CD4-positive, alpha-beta T cell (primary cell): ENCODE measurements around the gene FRRS1L. TPM values are rescaled to one million over a fixed set of nuclear protein-coding genes. Genes with fewer than 3 reads are reported as not detected.

Source experiments
- ATAC-seq: fragments of 200-7000 bp; cut with Tn5 transposase; one replicate; pipeline ENCODE4 v1.10.0; 2022; ENCODE audit warnings: mild to moderate bottlenecking; ENCODE audit not compliant: poor library complexity
- CTCF ChIA-PET: fragments of 350-600 bp; sonication (Branson Sonifier 250); formaldehyde crosslinking; loops from one replicate; lab custom pipeline; 2021; ENCODE audit warnings: antibody characterized with exemption, inconsistent platforms; lab: Charles Lee
- POLR2A ChIA-PET: fragments of 350-600 bp; sonication (Branson Sonifier 250); formaldehyde crosslinking; loops from one replicate; lab custom pipeline; 2021; ENCODE audit warnings: antibody characterized with exemption, inconsistent platforms; lab: Charles Lee
- DNase-seq, 14 experiments: peaks; one replicate each; pipeline ENCODE4 v3.0.0-alpha.2; 2013 to 2020; ENCODE audit warnings: mixed read lengths in 2 of 14
- H3K27ac ChIP-seq, 2 donors: one replicate each; pipeline versions ENCODE4 v1.5.1 to v1.7.0; 2013; ENCODE audit warnings: low read length in 2 of 2, low read depth in 1 of 2, mild to moderate bottlenecking in 1 of 2
- H3K27me3 ChIP-seq, 2 experiments: 1 replicate in 1 of 2; 2 replicates in 1 of 2; pipeline versions ENCODE4 v1.6.1 to v1.7.0; 2013; ENCODE audit warnings: low read length in 2 of 2, control low read depth in 1 of 2, mild to moderate bottlenecking in 1 of 2, moderate library complexity in 1 of 2; ENCODE audit not compliant: insufficient read depth in 2 of 2, control insufficient read depth in 1 of 2
- H3K36me3 ChIP-seq: one replicate; pipeline ENCODE4 v1.6.1; 2013; ENCODE audit warnings: low read length, control low read depth; ENCODE audit not compliant: insufficient read depth
- H3K4me1 ChIP-seq: one replicate; pipeline ENCODE4 v1.6.1; 2013; ENCODE audit warnings: low read length, control low read depth; ENCODE audit not compliant: insufficient read depth
- H3K4me3 ChIP-seq: one replicate; pipeline ENCODE4 v1.5.1; 2013; ENCODE audit warnings: mild to moderate bottlenecking, low read length, moderate library complexity
- H3K9me3 ChIP-seq, 2 experiments: 1 replicate in 1 of 2; 2 replicates in 1 of 2; pipeline versions ENCODE4 v1.6.1 to v1.7.0; 2013; ENCODE audit warnings: low read length in 2 of 2, mild to moderate bottlenecking in 2 of 2, control low read depth in 1 of 2, moderate library complexity in 1 of 2; ENCODE audit not compliant: control insufficient read depth in 1 of 2, insufficient read depth in 1 of 2
- H3K27ac Mint-ChIP-seq: one replicate; pipeline ENCODE4 v1.8.0; 2020; ENCODE audit warnings: mixed read lengths
- H3K27me3 Mint-ChIP-seq: one replicate; pipeline ENCODE4 v1.8.0; 2021; ENCODE audit warnings: mixed read lengths
- H3K36me3 Mint-ChIP-seq: one replicate; pipeline ENCODE4 v1.8.0; 2021; ENCODE audit warnings: low read depth, mixed read lengths
- H3K4me1 Mint-ChIP-seq: one replicate; pipeline ENCODE4 v1.8.0; 2021; ENCODE audit warnings: low read depth, mixed read lengths
- H3K4me3 Mint-ChIP-seq: one replicate; pipeline ENCODE4 v1.8.0; 2020; ENCODE audit warnings: mild to moderate bottlenecking, mixed read lengths
- H3K9me3 Mint-ChIP-seq: one replicate; pipeline ENCODE4 v1.8.0; 2020; ENCODE audit warnings: mixed read lengths
- CTCF ChIP-seq: fragments of 200-600 bp; IDR thresholded peaks from one replicate; pipeline ENCODE4 v1.8.0; 2022; ENCODE audit warnings: antibody characterized with exemption, mild to moderate bottlenecking
- intact Hi-C, 2 experiments: fragments of 100-400 bp; cut with DNase I in 1 of 2; cut with micrococcal nuclease in 1 of 2; formaldehyde crosslinking; loops; one replicate each; pipeline versions ENCODE4 v1.15.1 to v1.9.0; 2023 to 2025; cut with DNase I, micrococcal nuclease
- total RNA-seq, 174 experiments: library from RNA in 2 of 174; stranded (reverse) in 2 of 174; gene quantifications; one replicate each; pipeline ENCODE4 v1.2.3 and lab custom pipeline; 2021 to 2026

The FRRS1L gene
- total RNA-seq, 2 experiments from 2014 or later, result not detected

GRCh38 chr9:109098960-109099308 is 68.1 kb downstream of the FRRS1L start:
- peaks cover 51% of the 10 kb centered on the region for H3K36me3 Mint-ChIP-seq
- peaks cover 7% of the 10 kb centered on the region for H3K9me3 Mint-ChIP-seq
- ChIA-PET CTCF (no interaction called here), POLR2A (no interaction called here)
- H3K4me3 ChIP-seq, result no peak overlapping the region
- no peak overlapping the region for H3K27ac ChIP-seq
- H3K27me3 ChIP-seq, result no peaks in the 10 kb centered on the region
- peaks cover 3 to 6% of the 10 kb centered on the region in 2 experiments for H3K9me3 ChIP-seq
- peak overlapping the region; percentile 69 for H3K27ac Mint-ChIP-seq
- H3K27me3 Mint-ChIP-seq, result no peaks in the 10 kb centered on the region
- peaks cover 91% of the 10 kb centered on the region for H3K4me1 Mint-ChIP-seq
- H3K4me3 Mint-ChIP-seq, result peak overlapping the region; percentile 9
- DNase-seq, result no peak
- no peak for ATAC-seq
- H3K36me3 ChIP-seq, result peaks cover 25% of the 10 kb centered on the region
- intact Hi-C loops, result loop anchor here in 1 of 2 experiments (5.0 kb wide), 1 partner anchor 87 kb away; the partner anchor contains the start of gene CTNNAL1
- no peak for TF ChIP-seq CTCF
- peaks cover 52% of the 10 kb centered on the region for H3K4me1 ChIP-seq

- intact Hi-C loops, result loop anchor here in 1 of 2 experiments (5.0 kb wide), 1 partner anchor 86 kb away; the partner anchor contains the start of gene CTNNAL1
- H3K9me3 ChIP-seq, result peaks cover 0 to 6% of the 10 kb centered on the region in 2 experiments
- peaks cover 20% of the 10 kb centered on the region for H3K36me3 ChIP-seq
- H3K27ac Mint-ChIP-seq, result peak overlapping the region; percentile 69
- POLR2A ChIA-PET, result interaction anchor here (2.4 kb wide), 1 partner anchor 21 kb away, joined by 18 read pairs; the partner anchor contains the start of gene TMEM245
- no peak for DNase-seq
- ATAC-seq, result no peak
- H3K9me3 Mint-ChIP-seq, result peaks cover 5% of the 10 kb centered on the region
- no peak overlapping the region for H3K27ac ChIP-seq
- no peak for TF ChIP-seq CTCF
- H3K27me3 ChIP-seq, result no peaks in the 10 kb centered on the region
- H3K4me1 ChIP-seq, result peaks cover 52% of the 10 kb centered on the region
- H3K4me3 Mint-ChIP-seq, result peak overlapping the region; percentile 11
- H3K36me3 Mint-ChIP-seq, result peaks cover 51% of the 10 kb centered on the region
- H3K27me3 Mint-ChIP-seq, result no peaks in the 10 kb centered on the region
- H3K4me3 ChIP-seq, result no peak overlapping the region
- CTCF ChIA-PET, result no interaction called here
- H3K4me1 Mint-ChIP-seq, result peaks cover 95% of the 10 kb centered on the region
These were observed 68.7 kb downstream of the FRRS1L start for GRCh38 chr9:109098171-109098959.

DNA sequence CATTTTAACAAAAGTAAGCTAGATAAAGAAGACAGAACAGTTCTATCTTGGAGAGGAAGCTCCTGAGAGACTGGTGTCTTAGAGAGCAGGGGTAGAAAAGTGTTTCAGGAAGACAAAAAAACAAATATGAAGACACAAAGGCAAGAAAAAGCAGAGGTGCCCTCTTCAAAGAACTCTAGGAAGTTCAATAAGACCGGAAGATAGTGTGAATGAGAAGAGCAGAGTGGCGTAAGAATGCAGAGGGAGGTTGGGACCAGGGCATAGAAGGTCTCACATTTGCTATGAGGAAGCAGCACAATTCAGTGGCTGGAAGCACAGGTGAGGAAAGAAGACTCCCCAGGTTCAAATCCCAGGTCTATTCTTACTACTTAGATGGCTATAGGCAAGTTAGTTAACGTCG is 69.9 kb downstream of the FRRS1L start:
- Mint-ChIP-seq H3K27me3 (no peaks in the 10 kb centered on the region), H3K9me3 (no peaks in the 10 kb centered on the region), H3K36me3 (peaks cover 53% of the 10 kb centered on the region), H3K27ac (peak overlapping the region; percentile 69), H3K4me1 (peaks cover 94% of the 10 kb centered on the region), H3K4me3 (peak overlapping the region; percentile 34)
- DNase-seq (peak in 2 of 14 experiments; percentile 35 to 36), ATAC-seq (peak; percentile 13)
- intact Hi-C loops, result loop anchor here in 1 of 2 experiments (5.0 kb wide), 1 partner anchor 85 kb away; the partner anchor contains the start of gene CTNNAL1
- CTCF ChIA-PET, result no interaction called here
- H3K36me3 ChIP-seq, result peaks cover 24% of the 10 kb centered on the region
- peaks cover 52% of the 10 kb centered on the region for H3K4me1 ChIP-seq
- POLR2A ChIA-PET, result interaction anchor here (0.7 to 2.4 kb wide), 3 partner anchors 14 to 61 kb away, joined by 3 to 18 read pairs (median 3); partner anchors contain the start of gene TMEM245
- H3K4me3 ChIP-seq, result no peak overlapping the region
- no peaks in the 10 kb centered on the region for H3K27me3 ChIP-seq
- H3K27ac ChIP-seq, result peak overlapping the region in 1 of 2 donors; percentile 1
- no peak for TF ChIP-seq CTCF
- H3K9me3 ChIP-seq, result no peaks in the 10 kb centered on the region
